Hepatocyte (in vitro differentiated cells): Measurements from ENCODE around the gene OXSR1.

Experiments used
- CTCF ChIP-seq: fragments of 200-600 bp; sonication (generic); IDR thresholded peaks from 2 replicates; pipeline ENCODE4 v1.5.1; 2016; ENCODE audit warnings: antibody characterized with exemption, mild to moderate bottlenecking; ENCODE audit not compliant: poor library complexity
- EZH2 ChIP-seq: fragments of 200-600 bp; sonication (generic); IDR thresholded peaks from 2 replicates; pipeline ENCODE4 v1.6.1; 2016; ENCODE audit warnings: antibody characterized with exemption, mild to moderate bottlenecking, borderline replicate concordance
- EZH2phosphoT487 ChIP-seq: fragments of 200-600 bp; sonication (generic); IDR thresholded peaks from one replicate; pipeline ENCODE4 v1.6.1; 2018; ENCODE audit warnings: antibody characterized with exemption, mild to moderate bottlenecking, low read depth, moderate library complexity; ENCODE audit not compliant: unreplicated experiment, severe bottlenecking

- no peak for TF ChIP-seq CTCF
- no peak for TF ChIP-seq EZH2phosphoT487
- no peak for TF ChIP-seq EZH2
These were observed 29.0 kb upstream of the OXSR1 start for GRCh38 chr3:38136393-38136776.
